Colonic mucosa (tissue), 4 donors: Measurements from ENCODE around the gene SLC6A19. TPM values are rescaled to one million over a fixed set of nuclear protein-coding genes. Genes with fewer than 3 reads are reported as not detected.

Source experiments
- DNase-seq: peaks from one replicate; pipeline ENCODE4 v3.0.0-alpha.2; 2020
- H3K27ac ChIP-seq: fragments of 200-600 bp; one replicate; pipeline ENCODE4 v1.8.0; 2021
- H3K27me3 ChIP-seq: fragments of 200-600 bp; one replicate; pipeline ENCODE4 v1.8.0; 2021
- H3K36me3 ChIP-seq: fragments of 200-600 bp; one replicate; pipeline ENCODE4 v1.8.0; 2021
- H3K4me1 ChIP-seq: fragments of 200-600 bp; one replicate; pipeline ENCODE4 v1.8.0; 2021; ENCODE audit warnings: mild to moderate bottlenecking
- H3K4me3 ChIP-seq: fragments of 200-600 bp; one replicate; pipeline ENCODE4 v1.8.0; 2021
- H3K9ac ChIP-seq, 2 donors: one replicate each; pipeline ENCODE4 v1.7.0; 2013; ENCODE audit warnings: control low read depth in 2 of 2, low read depth in 2 of 2, low read length in 2 of 2
- H3K9me3 ChIP-seq: fragments of 200-600 bp; one replicate; pipeline ENCODE4 v1.8.0; 2021
- intact Hi-C: fragments of 100-400 bp; cut with DNase I; formaldehyde crosslinking; loops from one replicate; pipeline ENCODE4 v1.14.1; 2022
- total RNA-seq, 2 donors: library from RNA; stranded (reverse); fragmentation: NEBNext Ultra II Directional in 1 of 2; extraction: Animal tissue kit (Norgen Biotek cat#: 25700) in 1 of 2; gene quantifications; one replicate each; pipeline ENCODE4 v1.2.1, GENCODE V29; 2021
- TF ChIP-seq, protein P1 (sequence below): fragments of 200-600 bp; IDR thresholded peaks from one replicate; pipeline ENCODE4 v1.8.0; 2022; ENCODE audit warnings: antibody characterized with exemption, mild to moderate bottlenecking
- donor health status: healthy.
- donor health status: DM: no; HTN: no; CAD: no.
- donor health status: DM: no; HTN: no; CAD: no.

Gene SLC6A19
- total RNA-seq, result 10 to 100 TPM in 1 of 2 donors, under 1 TPM in 1; 0.67 to 56.2 TPM

DNA sequence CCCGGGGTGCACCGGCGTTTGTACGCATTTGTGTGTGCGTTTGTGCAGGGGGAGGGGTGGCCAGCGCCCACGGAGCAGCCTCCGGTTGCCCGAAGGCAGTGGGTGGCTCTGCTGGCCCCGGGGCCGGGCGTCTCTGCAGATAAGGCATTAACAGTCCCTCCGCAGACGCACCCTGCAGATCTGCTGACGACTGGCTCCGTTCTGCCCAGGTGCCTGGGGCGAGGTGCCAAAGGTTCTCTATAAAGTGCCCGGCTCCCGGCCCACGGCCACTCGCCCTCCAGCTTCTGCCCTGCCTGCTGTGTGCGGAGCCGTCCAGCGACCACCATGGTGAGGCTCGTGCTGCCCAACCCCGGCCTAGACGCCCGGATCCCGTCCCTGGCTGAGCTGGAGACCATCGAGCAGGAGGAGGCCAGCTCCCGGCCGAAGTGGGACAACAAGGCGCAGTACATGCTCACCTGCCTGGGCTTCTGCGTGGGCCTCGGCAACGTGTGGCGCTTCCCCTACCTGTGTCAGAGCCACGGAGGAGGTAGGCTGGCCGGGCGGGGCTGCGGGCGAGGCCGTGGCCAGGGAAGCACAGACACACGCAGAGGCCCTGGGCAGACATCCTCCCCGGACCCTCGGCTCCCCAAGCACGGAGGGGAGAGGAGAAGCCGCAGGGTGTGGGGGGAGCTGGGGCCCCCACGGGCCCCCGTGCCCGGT, at the start of gene SLC6A19:
Gene SLC6A19 (plus strand): TSS at position 269 of the 699 bp plus-strand sequence. CDS start 56 bp downstream, at position 325.
- Histone ChIP-seq H3K9ac (no peak within 1 kb of the TSS), H3K27ac (no peak within 1 kb of the TSS), H3K36me3 (no peaks in the 10 kb centered on the region), H3K4me1 (no peaks in the 10 kb centered on the region), H3K9me3 (no peaks in the 10 kb centered on the region), H3K27me3 (peaks cover 12% of the 10 kb centered on the region), H3K4me3 (peak within 1 kb of the TSS; percentile 15)
- intact Hi-C loops, result no loop called here
- no peak for DNase-seq
- TF ChIP-seq, protein P1, sequence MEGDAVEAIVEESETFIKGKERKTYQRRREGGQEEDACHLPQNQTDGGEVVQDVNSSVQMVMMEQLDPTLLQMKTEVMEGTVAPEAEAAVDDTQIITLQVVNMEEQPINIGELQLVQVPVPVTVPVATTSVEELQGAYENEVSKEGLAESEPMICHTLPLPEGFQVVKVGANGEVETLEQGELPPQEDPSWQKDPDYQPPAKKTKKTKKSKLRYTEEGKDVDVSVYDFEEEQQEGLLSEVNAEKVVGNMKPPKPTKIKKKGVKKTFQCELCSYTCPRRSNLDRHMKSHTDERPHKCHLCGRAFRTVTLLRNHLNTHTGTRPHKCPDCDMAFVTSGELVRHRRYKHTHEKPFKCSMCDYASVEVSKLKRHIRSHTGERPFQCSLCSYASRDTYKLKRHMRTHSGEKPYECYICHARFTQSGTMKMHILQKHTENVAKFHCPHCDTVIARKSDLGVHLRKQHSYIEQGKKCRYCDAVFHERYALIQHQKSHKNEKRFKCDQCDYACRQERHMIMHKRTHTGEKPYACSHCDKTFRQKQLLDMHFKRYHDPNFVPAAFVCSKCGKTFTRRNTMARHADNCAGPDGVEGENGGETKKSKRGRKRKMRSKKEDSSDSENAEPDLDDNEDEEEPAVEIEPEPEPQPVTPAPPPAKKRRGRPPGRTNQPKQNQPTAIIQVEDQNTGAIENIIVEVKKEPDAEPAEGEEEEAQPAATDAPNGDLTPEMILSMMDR, result no peak

DNA sequence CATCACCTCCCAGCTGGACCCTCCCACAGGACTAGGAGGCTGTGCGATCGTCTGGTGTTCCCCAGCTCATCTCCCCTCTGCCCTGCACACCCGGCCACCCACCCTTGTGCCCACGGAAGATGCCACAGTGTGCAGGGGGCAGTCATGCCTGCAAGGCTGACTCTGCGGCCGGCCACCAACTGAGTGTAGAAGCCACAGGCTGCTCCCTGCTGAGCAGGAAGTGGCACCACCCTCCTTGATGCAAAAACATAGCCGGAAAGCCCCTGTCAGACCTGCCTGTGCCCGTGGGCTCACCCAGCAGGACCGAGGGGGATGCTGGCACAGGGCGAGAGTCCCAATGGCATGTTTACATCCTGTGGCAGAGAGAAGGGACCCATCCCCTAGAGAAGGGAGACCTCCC, 49.2 kb upstream of the SLC6A19 start:
- peaks cover 22% of the 10 kb centered on the region for H3K27me3 ChIP-seq
- H3K4me3 ChIP-seq, result no peak overlapping the region
- intact Hi-C loops, result no loop called here
- H3K4me1 ChIP-seq, result no peaks in the 10 kb centered on the region
- no peak overlapping the region for H3K27ac ChIP-seq
- no peak overlapping the region for H3K9ac ChIP-seq
- TF ChIP-seq, protein P1, result no peak
- H3K36me3 ChIP-seq, result no peaks in the 10 kb centered on the region
- H3K9me3 ChIP-seq, result no peaks in the 10 kb centered on the region
- DNase-seq, result no peak

GRCh38 chr5:1152771-1153282, 48.6 kb upstream of the SLC6A19 start:
- H3K27me3 ChIP-seq, result peaks cover 22% of the 10 kb centered on the region
- no peaks in the 10 kb centered on the region for H3K36me3 ChIP-seq
- TF ChIP-seq, protein P1, result no peak
- DNase-seq, result no peak
- H3K9ac ChIP-seq, result no peak overlapping the region
- no peak overlapping the region for H3K4me3 ChIP-seq
- no peak overlapping the region for H3K27ac ChIP-seq
- no peaks in the 10 kb centered on the region for H3K4me1 ChIP-seq
- intact Hi-C loops, result no loop called here
- H3K9me3 ChIP-seq, result no peaks in the 10 kb centered on the region

DNA sequence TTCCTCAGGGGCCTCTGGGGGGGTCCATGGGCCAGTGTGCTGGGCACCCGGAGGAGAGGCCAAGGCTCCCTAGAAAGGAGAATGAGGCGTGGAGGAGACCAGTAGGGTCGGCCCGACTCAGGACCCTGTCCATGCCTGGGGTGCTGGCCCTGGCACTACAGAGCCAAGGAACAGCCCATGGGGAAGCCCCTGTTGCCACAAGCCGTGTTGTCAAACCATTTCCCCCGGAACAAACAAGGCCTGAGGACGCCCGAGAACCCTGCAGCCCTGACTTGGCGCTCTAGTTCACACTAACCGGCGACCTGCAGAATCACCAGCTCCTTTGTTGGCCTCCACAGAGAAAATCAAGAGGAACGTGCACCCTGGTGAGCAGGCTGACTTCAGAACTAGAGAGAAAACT, 48.0 kb upstream of the SLC6A19 start:
- no peak for DNase-seq
- H3K4me1 ChIP-seq, result no peaks in the 10 kb centered on the region
- no peaks in the 10 kb centered on the region for H3K9me3 ChIP-seq
- H3K36me3 ChIP-seq, result no peaks in the 10 kb centered on the region
- TF ChIP-seq, protein P1, result no peak
- H3K27ac ChIP-seq, result no peak overlapping the region
- H3K4me3 ChIP-seq, result no peak overlapping the region
- peaks cover 22% of the 10 kb centered on the region for H3K27me3 ChIP-seq
- no peak overlapping the region for H3K9ac ChIP-seq
- intact Hi-C loops, result no loop called here

DNA sequence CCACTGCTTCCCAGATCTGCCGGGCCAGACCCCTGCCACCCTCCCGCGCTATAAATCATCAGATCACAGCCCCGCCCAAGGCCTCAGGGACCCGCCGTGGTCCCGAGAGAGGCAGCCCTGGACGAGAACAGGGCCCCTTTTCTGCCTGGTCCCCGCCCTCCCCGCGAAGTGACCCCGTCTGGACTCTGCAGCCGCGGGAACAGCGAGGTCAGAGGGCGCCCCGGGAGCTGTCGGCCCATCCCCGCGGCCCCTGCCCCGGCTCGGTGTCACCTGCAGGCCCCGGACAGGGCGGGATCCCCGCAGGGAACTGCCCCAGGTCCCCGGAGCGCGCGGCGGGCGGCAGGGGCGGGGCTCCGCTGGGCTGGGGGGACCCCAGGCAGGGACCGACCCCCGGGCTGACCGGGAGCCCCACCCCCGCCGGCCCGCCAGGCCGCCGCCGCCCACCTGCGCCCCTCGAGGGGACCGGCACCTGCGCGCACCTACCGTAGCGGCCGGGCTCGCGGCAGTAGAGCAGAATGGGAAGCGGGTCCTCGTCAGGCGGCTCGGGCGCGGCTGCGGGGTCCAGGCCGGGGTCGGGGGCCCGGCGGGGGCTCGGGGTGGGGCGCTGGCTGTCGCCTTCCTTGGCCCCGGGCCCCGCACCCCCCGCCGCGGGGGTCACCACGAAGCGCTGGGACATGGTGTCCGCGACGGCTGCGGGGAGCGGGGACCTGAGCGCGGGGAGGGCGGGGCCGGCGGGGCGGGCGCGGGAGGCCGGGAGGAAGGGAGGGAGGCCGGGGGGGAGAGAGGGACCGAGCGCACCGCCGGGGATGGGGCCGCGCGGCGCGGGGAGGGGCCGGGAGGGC, 46.0 kb upstream of the SLC6A19 start:
- intact Hi-C loops, result no loop called here
- Histone ChIP-seq H3K27ac (no peak overlapping the region), H3K27me3 (peaks cover 22% of the 10 kb centered on the region), H3K9me3 (no peaks in the 10 kb centered on the region), H3K36me3 (no peaks in the 10 kb centered on the region), H3K4me1 (no peaks in the 10 kb centered on the region), H3K4me3 (no peak overlapping the region), H3K9ac (no peak overlapping the region)
- no peak for DNase-seq
- TF ChIP-seq, protein P1, result no peak
